WERI-Rb-1 (cell line): ENCODE measurements around the gene ANKS6.

Source experiments
- DNase-seq: peaks from one replicate; pipeline ENCODE4 v3.0.0-alpha.2; 2020
- H3K27ac ChIP-seq: fragments of 250-450 bp; sonication (Bioruptor Pico); 2 replicates; pipeline ENCODE4 v1.5.1; 2020; ENCODE audit warnings: mild to moderate bottlenecking, moderate library complexity
- H3K27me3 ChIP-seq: fragments of 250-450 bp; sonication (Bioruptor Pico); 2 replicates; pipeline ENCODE4 v1.5.1; 2021; ENCODE audit warnings: mild to moderate bottlenecking, low read depth, moderate library complexity; ENCODE audit not compliant: insufficient read depth, severe bottlenecking
- H3K36me3 ChIP-seq: fragments of 250-450 bp; sonication (Bioruptor Pico); 2 replicates; pipeline ENCODE4 v1.5.1; 2020; ENCODE audit warnings: mild to moderate bottlenecking, moderate library complexity
- H3K4me3 ChIP-seq: 2 replicates; pipeline ENCODE4 v1.5.1; 2011; ENCODE audit warnings: low read depth, mild to moderate bottlenecking, control low read depth, low read length
- H3K9me3 ChIP-seq: fragments of 250-450 bp; sonication (Bioruptor Pico); 2 replicates; pipeline ENCODE4 v1.5.1; 2021; ENCODE audit warnings: mild to moderate bottlenecking, moderate library complexity; ENCODE audit not compliant: severe bottlenecking
- TF ChIP-seq, protein P1 (sequence below): IDR thresholded peaks from 2 replicates; pipeline ENCODE4 v1.5.1; 2011; ENCODE audit warnings: low read depth, mild to moderate bottlenecking, control low read depth, inconsistent platforms, low read length

The ANKS6 gene

GRCh38 chr9:98694943-98695342 is 101.4 kb downstream of the ANKS6 start:
- no peak overlapping the region for H3K4me3 ChIP-seq

GRCh38 chr9:98692392-98692791 is 104.0 kb downstream of the ANKS6 start:
- H3K36me3 ChIP-seq = no peaks in the 10 kb centered on the region; the same call in 1 of the 2 replicates
- no peaks in the 10 kb centered on the region for H3K27me3 ChIP-seq
- no peak for DNase-seq
- H3K27ac ChIP-seq = no peak overlapping the region
- H3K4me3 ChIP-seq = no peak overlapping the region
- no peaks in the 10 kb centered on the region for H3K9me3 ChIP-seq
- TF ChIP-seq, protein P1, sequence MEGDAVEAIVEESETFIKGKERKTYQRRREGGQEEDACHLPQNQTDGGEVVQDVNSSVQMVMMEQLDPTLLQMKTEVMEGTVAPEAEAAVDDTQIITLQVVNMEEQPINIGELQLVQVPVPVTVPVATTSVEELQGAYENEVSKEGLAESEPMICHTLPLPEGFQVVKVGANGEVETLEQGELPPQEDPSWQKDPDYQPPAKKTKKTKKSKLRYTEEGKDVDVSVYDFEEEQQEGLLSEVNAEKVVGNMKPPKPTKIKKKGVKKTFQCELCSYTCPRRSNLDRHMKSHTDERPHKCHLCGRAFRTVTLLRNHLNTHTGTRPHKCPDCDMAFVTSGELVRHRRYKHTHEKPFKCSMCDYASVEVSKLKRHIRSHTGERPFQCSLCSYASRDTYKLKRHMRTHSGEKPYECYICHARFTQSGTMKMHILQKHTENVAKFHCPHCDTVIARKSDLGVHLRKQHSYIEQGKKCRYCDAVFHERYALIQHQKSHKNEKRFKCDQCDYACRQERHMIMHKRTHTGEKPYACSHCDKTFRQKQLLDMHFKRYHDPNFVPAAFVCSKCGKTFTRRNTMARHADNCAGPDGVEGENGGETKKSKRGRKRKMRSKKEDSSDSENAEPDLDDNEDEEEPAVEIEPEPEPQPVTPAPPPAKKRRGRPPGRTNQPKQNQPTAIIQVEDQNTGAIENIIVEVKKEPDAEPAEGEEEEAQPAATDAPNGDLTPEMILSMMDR = no peak

More at GRCh38 chr9:98694943-98695342, 101.4 kb downstream of the ANKS6 start:
- Histone ChIP-seq H3K27ac (no peak overlapping the region), H3K9me3 (no peaks in the 10 kb centered on the region), H3K27me3 (no peaks in the 10 kb centered on the region), H3K36me3 (no peaks in the 10 kb centered on the region; the same call in none of the 2 replicates)
- TF ChIP-seq, protein P1 = no peak
- no peak for DNase-seq

DNA sequence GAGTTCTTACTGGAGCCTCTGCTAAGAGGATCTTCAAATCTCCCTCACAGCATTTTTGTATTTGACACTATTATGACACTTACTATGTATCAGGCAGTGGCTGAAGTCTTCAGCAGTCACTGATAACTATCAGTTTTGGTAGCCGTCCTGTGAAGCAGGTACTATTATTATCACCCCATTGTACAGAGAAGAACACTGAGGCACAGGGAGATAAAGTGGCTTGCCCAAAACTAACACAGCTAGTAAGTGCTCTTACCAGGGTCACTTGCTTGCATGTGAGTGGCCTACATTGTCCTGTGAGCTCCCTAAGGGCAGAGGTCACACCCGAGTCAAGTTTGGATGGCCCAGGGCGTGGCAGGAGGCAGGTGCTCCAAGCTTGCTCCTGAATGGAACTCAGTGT is 104.5 kb downstream of the ANKS6 start:
- TF ChIP-seq, protein P1 = no peak
- Histone ChIP-seq H3K27ac (no peak overlapping the region), H3K36me3 (no peaks in the 10 kb centered on the region; the same call in 1 of the 2 replicates), H3K9me3 (no peaks in the 10 kb centered on the region), H3K4me3 (no peak overlapping the region), H3K27me3 (no peaks in the 10 kb centered on the region)
- no peak for DNase-seq

DNA sequence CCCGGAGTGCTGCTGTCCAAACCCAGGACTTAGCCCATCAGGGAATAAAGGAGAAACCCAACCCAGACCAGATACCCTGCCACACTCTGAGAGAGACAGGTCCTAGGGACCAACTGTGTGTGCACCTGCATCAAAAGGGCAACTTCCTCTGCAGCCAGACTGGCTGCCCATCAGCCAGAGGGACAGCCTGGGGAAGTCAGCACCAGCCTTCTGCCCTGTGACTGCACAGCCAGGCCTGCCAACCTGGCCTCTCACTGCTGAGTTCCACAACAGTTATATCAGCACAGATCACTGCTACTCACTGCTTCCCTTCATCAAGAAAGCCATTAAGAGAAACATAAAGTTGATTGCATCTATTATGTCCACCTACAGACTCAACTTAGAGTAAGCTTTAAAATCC is 105.7 kb downstream of the ANKS6 start:
- Histone ChIP-seq H3K4me3 (no peak overlapping the region), H3K36me3 (no peaks in the 10 kb centered on the region; the same call in 1 of the 2 replicates), H3K27me3 (no peaks in the 10 kb centered on the region), H3K27ac (no peak overlapping the region), H3K9me3 (no peaks in the 10 kb centered on the region)
- TF ChIP-seq, protein P1 = no peak
- no peak for DNase-seq

GRCh38 chr9:98688710-98689495 is 107.5 kb downstream of the ANKS6 start:
- Histone ChIP-seq H3K9me3 (no peaks in the 10 kb centered on the region), H3K36me3 (no peaks in the 10 kb centered on the region; the same call in 1 of the 2 replicates), H3K27me3 (no peaks in the 10 kb centered on the region), H3K4me3 (no peak overlapping the region), H3K27ac (no peak overlapping the region)
- TF ChIP-seq, protein P1 = no peak
- DNase-seq = no peak
